ENCODE measurements around the gene ADAMTS2. TPM values are rescaled to one million over a fixed set of nuclear protein-coding genes. Genes with fewer than 3 reads are reported as not detected.
A peak's percentile ranks its signal among the peaks of the same experiment; 100 is the strongest.

Gene ADAMTS2
- total RNA-seq, 1 experiment from 2014 or later, result not detected

DNA sequence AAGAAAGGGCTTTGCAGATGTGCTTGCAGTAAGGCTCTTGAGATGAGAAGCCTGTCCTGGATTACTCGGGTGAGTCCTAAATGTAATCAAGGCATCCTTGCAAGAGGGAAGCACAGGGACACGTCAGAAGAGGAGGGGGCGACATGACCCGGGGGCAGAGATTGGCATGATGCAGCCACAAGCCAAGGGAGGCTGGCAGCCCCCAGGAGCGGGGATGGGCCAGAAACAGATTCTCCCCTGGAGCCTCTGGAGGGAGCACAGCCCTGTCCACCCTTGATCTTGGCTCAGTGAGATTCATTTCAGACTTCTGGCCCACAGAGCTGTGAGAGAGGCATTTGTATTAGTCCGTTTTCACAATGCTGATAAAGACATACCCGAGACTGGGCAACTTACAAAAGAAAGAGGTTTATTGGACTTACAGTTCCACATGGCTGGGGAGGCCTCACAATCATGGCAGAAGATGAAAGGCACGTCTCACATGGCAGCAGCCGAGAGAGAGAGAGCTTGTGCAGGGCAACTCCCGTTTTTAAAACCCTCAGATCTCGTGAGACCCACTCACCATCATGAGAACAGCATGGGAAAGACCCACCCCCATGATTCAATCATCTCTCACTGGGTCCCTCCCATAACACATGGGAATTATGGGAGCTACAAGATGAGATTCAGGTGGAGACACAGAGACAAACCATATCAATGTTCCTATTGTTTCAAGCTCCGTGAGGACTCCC, 76.1 kb downstream of the ADAMTS2 start:
- in situ Hi-C loops (cut with HindIII; ENCODE audit: low pct_unique_long_range_greater_than_20kb, low sequenced_read_pairs), result no loop called here
- peak; percentile 9 for DNase-seq (ENCODE audit: low read depth, low spot score)

- no peak for DNase-seq (ENCODE audit: low read depth, low spot score)
- in situ Hi-C loops (cut with HindIII; ENCODE audit: low pct_unique_long_range_greater_than_20kb, low sequenced_read_pairs), result no loop called here
Measured at GRCh38 chr5:179268399-179268952, 76.8 kb downstream of the ADAMTS2 start.

- in situ Hi-C loops (cut with HindIII; ENCODE audit: low pct_unique_long_range_greater_than_20kb, low sequenced_read_pairs), result no loop called here
Measured at GRCh38 chr5:179267671-179268083, 77.6 kb downstream of the ADAMTS2 start.

GRCh38 chr5:179267071-179267670, 78.1 kb downstream of the ADAMTS2 start:
- DNase-seq (ENCODE audit: low read depth, low spot score), result no peak
- in situ Hi-C loops (cut with HindIII; ENCODE audit: low pct_unique_long_range_greater_than_20kb, low sequenced_read_pairs), result no loop called here

More at GRCh38 chr5:179267671-179268083, 77.6 kb downstream of the ADAMTS2 start:
- no peak for DNase-seq (ENCODE audit: low read depth, low spot score)

DNA sequence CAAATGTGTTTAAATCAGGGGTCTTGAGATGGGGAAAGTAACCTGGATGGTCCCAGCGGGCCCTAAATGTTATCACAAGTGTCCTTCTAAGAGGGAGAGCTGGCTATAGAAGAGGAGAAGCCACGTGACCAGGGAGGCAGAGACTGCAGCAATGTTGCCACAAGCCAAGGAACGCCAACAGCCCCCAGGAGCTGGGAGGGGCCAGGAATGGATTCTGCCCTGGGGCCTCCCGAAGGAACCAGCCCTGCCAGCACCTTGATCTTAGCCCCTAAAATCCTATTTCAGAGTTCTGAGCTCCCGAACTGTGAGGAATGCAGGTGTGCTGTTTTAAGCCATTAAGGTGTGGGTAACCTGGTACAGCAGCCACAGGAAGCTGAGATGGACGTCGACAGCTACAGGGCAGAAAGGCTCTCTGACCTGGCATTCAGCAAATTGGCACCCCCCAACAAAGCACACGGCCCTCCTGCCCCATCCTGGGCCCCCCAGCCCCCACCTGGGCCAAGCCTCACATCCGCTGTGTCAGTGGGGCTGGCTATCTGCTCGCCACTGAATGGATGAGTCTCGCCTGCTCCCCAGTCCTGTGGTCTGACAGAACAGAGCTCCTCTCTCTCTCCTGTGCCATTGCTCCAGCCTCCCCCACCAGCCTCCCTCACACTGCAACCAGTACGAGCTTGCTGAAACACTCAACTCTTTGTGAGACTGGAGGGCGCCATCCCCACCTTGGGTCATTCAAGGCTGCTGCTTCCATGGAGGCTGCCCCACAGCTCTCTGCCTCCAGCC, 78.8 kb downstream of the ADAMTS2 start:
- no peak for DNase-seq (ENCODE audit: low read depth, low spot score)
- in situ Hi-C loops (cut with HindIII; ENCODE audit: low pct_unique_long_range_greater_than_20kb, low sequenced_read_pairs), result no loop called here

- no peak for DNase-seq (ENCODE audit: low read depth, low spot score)
- in situ Hi-C loops (cut with HindIII; ENCODE audit: low pct_unique_long_range_greater_than_20kb, low sequenced_read_pairs), result no loop called here
Measured at GRCh38 chr5:179265514-179266290, 79.6 kb downstream of the ADAMTS2 start.

DNA sequence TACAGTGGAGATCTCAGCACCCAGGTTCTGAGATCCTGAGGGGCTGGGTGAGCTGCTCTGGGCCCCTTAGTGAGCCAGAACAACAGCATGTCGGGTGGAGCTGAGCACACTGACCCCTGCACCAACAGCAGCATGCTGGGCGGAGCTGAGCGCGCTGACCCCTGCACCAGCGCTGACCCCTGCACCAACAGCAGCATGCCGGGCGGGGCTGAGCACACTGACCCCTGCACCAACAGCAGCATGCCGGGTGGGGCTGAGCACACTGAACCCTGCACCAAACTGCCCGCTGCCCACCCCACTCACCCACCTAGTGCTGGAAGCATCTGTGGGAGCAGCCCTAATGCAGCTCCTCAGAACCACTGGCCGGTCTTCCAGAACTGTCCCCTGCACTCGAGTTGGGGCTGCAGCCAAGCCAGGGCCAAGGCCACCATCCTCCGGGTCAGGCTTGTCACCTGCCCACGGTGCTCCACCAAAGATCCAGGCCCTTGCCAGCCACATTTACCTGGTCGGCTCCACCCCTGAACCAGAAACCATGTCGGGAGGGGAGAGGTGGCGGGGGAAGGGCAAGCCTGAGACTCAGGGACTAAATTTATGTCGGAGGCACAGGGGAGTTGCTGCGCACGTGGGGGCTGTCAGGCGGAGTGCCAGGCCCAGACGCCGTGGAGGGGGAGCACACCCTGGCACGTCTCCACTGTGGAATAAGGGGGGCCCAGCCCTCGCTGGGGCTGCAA, 80.3 kb downstream of the ADAMTS2 start:
- in situ Hi-C loops (cut with HindIII; ENCODE audit: low pct_unique_long_range_greater_than_20kb, low sequenced_read_pairs), result no loop called here
- DNase-seq (ENCODE audit: low read depth, low spot score), result no peak

- in situ Hi-C loops (cut with HindIII; ENCODE audit: low pct_unique_long_range_greater_than_20kb, low sequenced_read_pairs), result no loop called here
- DNase-seq (ENCODE audit: low read depth, low spot score), result no peak
Measured at GRCh38 chr5:179264053-179264782, 81.0 kb downstream of the ADAMTS2 start.

GRCh38 chr5:179263391-179264052, 81.7 kb downstream of the ADAMTS2 start:
- in situ Hi-C loops (cut with HindIII; ENCODE audit: low pct_unique_long_range_greater_than_20kb, low sequenced_read_pairs), result no loop called here
- DNase-seq (ENCODE audit: low read depth, low spot score), result no peak

- no peak for DNase-seq (ENCODE audit: low read depth, low spot score)
- in situ Hi-C loops (cut with HindIII; ENCODE audit: low pct_unique_long_range_greater_than_20kb, low sequenced_read_pairs), result no loop called here
Measured at GRCh38 chr5:179262126-179262920, 82.9 kb downstream of the ADAMTS2 start.

- in situ Hi-C loops (cut with HindIII; ENCODE audit: low pct_unique_long_range_greater_than_20kb, low sequenced_read_pairs), result no loop called here
- DNase-seq (ENCODE audit: low read depth, low spot score), result peak; percentile 17
Measured at GRCh38 chr5:179261301-179262125, 83.7 kb downstream of the ADAMTS2 start.

- no peak for DNase-seq (ENCODE audit: low read depth, low spot score)
- in situ Hi-C loops (cut with HindIII; ENCODE audit: low pct_unique_long_range_greater_than_20kb, low sequenced_read_pairs), result no loop called here
Measured at GRCh38 chr5:179260324-179261070, 84.8 kb downstream of the ADAMTS2 start.

DNA sequence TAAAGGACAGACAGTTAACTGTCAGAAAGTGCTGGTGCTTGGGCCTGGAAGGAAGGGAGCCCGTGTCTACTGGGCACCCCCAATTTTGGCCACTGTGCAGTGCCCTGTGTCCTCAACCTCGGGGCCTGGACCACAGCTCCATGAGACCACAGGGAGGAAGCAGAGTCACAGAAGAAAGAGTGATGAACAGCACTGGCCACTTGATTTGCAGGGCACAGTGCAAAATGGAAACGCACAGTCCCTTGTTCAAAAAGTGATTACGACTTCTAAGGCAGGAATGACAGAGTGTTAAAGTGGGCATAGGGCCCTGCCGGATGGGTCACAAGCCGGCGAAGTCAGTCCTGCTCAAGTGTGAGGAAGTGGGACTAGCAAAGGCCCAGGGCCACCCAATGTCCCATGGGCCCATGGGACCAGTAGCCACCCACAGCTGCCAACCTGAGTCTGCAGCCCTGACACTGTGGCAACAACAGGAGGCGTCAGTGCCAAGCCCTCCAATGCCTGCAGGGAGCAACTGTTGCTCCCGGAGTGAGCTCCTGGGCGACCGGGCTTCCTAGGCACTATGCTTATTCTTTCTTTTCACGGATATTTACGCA, 85.4 kb downstream of the ADAMTS2 start:
- no peak for DNase-seq (ENCODE audit: low read depth, low spot score)
- in situ Hi-C loops (cut with HindIII; ENCODE audit: low pct_unique_long_range_greater_than_20kb, low sequenced_read_pairs), result no loop called here
